ENCODE measurements around the gene RASD2.

GRCh38 chr22:35525687-35526332, 14.8 kb upstream of the RASD2 start:
- TF ChIP-seq CTCF (conservative IDR thresholded peaks at IDR 0.05; ENCODE audit: low read depth in 2 of 2) (no peak), REST (IDR thresholded peaks at IDR 0.05; ENCODE audit: unreplicated experiment) (no peak), POLR2AphosphoS5 (IDR thresholded peaks at IDR 0.05; ENCODE audit: low read depth) (no peak), EZH2 (IDR thresholded peaks at IDR 0.05; ENCODE audit: low read depth, unreplicated experiment) (no peak), EZH2phosphoT487 (IDR thresholded peaks at IDR 0.05; ENCODE audit: unreplicated experiment) (no peak), ZNF331 (CRISPR knock-in tag; IDR thresholded peaks at IDR 0.05; ENCODE audit: low read depth) (no peak), JUNB (IDR thresholded peaks at IDR 0.05; ENCODE audit: unreplicated experiment) (no peak), CREB1 (CRISPR knock-in tag; IDR thresholded peaks at IDR 0.05; ENCODE audit: low read depth) (no peak), NANOG (IDR thresholded peaks at IDR 0.05; ENCODE audit: borderline replicate concordance) (no peak), STAT1 (IDR thresholded peaks at IDR 0.05; ENCODE audit: unreplicated experiment) (no peak)
- TF ChIP-seq, protein P1, sequence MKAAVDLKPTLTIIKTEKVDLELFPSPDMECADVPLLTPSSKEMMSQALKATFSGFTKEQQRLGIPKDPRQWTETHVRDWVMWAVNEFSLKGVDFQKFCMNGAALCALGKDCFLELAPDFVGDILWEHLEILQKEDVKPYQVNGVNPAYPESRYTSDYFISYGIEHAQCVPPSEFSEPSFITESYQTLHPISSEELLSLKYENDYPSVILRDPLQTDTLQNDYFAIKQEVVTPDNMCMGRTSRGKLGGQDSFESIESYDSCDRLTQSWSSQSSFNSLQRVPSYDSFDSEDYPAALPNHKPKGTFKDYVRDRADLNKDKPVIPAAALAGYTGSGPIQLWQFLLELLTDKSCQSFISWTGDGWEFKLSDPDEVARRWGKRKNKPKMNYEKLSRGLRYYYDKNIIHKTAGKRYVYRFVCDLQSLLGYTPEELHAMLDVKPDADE (IDR thresholded peaks at IDR 0.05) = no peak

All from GM23338 (cell line).